GM12801 (cell line): ENCODE results near the gene DCTN1.

ENCODE experiments used
- CTCF ChIP-seq: IDR thresholded peaks from one replicate; pipeline ENCODE4 v1.5.1; 2011; ENCODE audit warnings: control low read depth; ENCODE audit not compliant: insufficient read length; ENCODE audit errors: extremely low read depth

Gene DCTN1

DNA sequence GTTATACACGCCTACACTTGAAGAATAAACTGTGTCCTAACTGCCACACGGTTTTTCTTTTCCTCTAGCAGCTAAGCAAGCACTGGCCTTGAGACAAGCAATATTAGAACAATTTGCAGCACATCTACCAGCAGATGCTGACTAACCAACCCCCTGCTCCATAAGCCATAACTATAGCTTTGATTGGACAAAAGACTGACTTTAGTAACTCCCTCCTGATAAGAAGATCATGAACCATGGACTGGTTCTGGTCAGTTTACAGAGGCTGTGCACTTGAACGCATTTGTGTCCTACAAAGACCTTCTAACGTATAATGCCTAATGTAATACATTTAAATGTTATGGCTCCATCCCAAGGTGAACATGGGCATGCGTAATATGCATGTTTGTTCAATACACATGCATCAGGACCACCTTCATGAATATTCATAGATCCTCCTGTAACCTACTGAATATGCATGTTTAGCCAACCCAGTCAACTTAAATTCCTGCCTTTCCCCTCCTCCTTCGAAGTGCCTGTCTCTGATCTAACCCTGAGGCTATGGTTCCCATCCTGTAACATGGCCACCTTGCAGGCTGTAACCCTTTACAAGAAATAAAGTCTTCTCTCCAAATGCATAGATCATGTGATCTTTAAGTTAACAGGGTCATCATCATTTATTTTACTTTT is 63.4 kb downstream of the DCTN1 start:
- no peak for TF ChIP-seq CTCF

GRCh38 chr2:74314107-74314506 is 66.0 kb downstream of the DCTN1 start:
- TF ChIP-seq CTCF = no peak

DNA sequence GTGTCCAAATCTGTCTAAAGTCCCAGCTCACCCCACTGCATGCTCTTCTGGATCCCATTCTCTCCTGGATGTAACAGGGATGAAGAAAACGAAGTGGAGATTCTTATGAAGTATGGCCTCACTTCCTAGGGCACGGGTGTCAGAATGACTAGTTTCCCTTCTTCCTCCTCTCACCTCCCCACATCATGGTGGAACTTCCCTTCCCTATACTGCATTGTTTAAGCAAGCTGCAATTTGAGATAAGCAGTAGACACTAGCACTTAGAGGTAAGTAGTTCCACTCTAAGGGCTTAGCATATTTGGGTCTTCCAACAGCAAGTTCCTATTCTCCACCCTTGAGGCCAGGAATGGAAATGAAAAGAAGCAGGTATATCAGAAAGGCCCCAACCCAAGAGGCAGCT is 66.6 kb downstream of the DCTN1 start:
- TF ChIP-seq CTCF = no peak

DNA sequence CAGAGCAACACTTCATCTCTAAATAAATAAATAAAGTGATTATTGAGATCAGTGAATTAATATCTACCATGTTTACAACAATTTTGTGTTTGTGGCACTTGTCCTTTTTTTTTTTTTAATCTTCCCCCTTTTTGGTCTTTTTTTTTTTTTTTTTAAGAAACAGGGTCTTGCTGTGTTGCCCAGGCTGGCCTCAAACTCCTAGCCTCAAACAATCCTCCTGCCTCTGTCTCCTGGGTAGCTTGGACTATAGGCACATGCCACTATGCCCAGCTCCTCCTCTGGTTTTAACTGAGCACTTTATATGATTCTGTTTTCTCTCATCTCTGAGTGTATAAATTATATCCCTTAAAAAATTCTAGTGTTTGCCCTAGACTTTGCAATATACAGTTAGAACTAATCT is 67.2 kb downstream of the DCTN1 start:
- TF ChIP-seq CTCF = no peak
